HG03097 (cell line): ENCODE measurements around the gene AARS1.
A peak's percentile ranks its signal among the peaks of the same experiment; 100 is the strongest.
"Not testable (repeated sequence)": the region's sequence is repeated elsewhere in the genome, so short reads cannot be mapped to it uniquely, and the experiment has no call there.

Source experiments
- ATAC-seq: cut with Tn5 transposase; IDR thresholded peaks from one replicate; pipeline ENCODE4 v1.9.1; 2021; ENCODE audit not compliant: unreplicated experiment, low FRiP score

The AARS1 gene

DNA sequence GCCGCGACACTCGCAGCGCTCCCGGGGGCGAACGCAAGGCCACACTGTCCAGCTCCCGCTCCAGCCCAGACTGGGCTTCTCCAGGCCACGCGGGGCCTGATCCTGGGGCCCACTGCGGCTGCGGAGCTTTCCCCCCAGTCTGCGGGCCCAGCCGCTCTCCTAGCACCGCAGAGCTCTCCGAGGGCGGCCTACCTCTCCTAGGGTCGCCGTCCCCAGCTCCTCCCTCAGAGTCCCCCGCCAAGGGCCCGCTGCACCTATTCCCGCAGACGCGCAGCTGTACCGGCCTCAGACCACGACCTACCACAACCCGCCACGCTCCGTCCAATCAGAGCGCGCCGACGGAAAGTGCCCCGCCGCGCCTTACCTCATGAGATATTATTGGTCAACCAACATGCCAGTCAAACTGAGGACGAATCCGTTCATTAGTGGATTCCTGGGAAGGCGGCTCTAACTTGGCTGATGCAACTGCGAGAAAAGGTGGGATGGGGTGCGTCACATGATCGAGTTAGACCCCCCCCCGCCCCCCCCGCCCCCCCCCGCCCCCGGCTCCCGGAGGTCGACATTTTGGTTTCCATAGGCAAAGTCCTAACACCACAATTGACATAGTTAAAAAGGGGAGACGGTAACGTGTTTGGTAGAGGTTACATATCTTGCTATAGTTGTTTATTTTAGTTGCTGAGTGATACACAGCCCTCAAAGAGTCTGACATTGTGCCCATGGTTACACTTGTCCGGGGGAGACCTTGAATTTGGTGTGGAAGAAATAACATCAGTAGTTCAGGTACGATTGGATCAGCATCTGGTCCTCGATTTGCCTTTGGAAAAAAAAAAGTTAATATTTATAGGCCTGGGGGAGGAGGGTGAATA lies at the start of gene AARS1:
Gene AARS1 (minus strand): TSS at position 278 of the 866 bp plus-strand sequence. CDS start 6,743 bp downstream, outside the sequence.
- ATAC-seq, result peak; percentile 96

DNA sequence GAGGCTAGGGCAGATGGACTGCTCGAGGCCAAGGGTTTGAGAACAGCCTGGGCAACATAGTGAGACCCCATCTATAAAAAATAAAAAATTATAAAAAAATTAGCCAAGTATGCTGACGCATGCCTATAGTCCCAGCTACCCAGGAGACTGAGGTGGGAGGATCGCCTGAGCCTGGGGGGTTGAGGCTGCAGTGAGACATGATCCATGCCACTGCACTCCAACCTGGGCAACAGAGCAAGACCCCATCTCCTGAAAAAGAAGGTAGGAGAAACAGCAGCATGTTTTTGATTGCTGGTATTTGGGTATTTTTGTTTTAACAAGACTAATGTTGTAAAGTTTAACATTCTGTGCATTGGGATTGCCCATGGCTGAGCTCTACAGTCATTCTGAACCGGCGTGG lies 48.5 kb upstream of the AARS1 start:
- ATAC-seq, result no peak

DNA sequence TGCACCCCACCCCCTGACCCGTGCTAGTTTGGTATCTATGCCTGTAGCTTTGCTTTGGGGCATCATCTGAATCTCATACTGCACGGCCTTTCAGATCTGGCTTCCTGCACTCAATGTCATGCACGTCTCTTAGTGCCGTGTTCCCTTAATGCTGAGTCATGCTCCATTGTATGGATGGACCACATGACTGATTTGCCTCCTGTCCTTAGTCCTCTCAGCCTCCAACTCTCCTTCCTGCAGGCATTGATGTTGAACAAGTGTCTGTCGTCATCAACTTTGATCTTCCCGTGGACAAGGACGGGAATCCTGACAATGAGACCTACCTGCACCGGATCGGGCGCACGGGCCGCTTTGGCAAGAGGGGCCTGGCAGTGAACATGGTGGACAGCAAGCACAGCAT lies 43.4 kb upstream of the AARS1 start:
- not testable (repeated sequence) for ATAC-seq

DNA sequence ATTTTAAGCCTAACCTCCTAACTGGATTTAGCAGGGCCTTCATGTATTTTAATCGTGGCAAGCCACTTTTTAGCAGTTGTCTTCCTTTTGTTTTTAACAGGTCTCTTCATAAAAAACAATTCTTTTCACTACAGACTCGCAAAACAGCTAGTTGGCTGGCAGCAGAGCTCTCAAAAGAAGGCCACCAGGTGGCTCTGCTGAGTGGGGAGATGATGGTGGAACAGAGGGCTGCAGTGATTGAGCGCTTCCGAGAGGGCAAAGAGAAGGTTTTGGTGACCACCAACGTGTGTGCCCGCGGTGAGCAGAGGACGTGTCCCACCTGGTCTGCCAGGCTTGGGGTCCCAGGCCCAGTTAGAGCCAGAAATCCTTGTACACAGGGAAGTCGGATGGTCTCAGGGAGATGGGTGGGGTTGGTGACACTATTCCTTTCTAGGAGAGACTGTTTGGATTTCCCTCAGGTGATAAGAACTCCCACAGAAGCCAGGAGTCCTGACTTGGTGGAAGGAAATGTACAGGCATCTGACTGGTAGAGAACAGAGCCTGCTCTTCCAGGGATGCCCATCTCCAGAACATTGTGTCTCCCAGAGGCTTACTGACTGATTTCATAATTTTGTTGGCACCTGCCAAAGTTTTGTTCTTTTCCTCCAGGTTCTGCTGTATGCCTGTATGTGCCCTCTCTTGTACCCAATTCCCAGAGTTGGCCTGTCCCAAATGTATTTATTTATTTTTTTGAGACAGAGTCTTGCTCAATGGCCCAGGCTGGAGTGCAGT lies 42.5 kb upstream of the AARS1 start:
- no peak for ATAC-seq

DNA sequence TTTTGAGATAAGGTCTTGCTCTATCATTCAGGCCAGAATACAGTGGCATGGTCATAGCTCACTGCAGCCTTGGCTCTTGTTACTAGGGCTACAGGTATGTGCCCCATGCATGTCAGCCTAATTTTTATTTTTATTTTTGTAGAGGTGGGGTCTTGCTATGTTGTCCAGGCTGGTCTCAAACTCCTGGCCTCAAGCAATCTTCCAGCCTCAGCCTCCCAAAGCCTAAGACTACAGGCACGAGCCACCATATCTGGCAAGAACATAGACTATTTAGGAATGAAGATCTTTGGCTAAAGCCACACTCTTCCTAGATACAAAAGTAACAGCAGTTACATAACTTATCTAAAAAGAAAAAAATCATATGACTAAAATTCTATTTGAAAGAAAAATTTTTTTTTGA lies 41.8 kb upstream of the AARS1 start:
- ATAC-seq, result no peak

DNA sequence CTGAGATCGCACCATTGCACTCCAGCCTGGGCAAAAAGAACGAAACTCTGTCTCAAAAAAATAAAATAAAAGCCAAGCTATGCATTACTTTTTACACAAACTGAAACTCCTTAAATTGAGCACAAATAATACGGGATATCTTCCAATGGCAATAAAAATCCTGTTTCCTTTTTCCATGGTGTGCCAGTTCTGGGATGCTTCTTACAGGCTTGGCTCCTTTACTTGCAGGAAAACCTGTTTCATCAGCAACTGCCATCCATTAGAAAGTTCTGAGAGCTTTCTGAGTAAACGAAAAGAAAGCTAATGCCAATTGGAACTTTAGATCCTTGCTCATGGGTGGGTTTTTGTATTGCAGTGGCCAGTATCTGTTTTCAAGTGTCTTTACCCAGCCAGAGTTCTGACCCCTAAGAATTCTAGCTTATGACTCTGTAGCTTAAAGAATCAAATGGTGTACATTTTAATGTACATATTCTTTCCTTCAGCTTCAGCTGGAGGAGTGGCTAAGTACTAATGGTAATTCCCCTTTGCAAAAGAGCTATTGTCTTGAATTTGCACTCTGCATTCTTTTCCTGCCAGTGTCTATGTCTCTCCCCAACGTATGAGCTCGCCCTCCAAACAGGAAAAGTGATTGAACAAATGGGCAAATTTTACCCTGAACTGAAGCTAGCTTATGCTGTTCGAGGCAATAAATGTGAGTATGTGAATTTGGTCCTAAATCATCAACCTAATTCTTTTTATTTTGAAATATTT lies 35.9 kb upstream of the AARS1 start:
- no peak for ATAC-seq

DNA sequence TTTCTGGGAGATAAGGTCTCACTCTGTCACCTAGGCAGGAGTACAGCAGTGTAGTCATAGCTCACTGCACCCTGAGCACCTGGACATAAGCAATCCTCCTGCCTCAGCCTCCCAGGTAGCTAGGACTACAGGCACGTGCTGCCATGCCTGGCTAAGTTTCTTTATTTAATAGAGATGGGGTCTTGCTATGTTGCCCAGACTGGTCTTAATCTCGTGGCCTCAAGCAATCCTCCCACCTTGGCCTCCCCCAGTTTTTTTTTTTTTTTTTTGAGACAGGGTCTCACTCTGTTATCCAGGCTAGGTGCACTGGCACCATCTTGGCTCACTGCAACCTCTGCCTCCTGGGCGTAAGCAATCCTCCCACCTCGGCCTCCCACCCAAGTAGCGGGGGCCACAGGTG lies 30.8 kb upstream of the AARS1 start:
- no peak for ATAC-seq

DNA sequence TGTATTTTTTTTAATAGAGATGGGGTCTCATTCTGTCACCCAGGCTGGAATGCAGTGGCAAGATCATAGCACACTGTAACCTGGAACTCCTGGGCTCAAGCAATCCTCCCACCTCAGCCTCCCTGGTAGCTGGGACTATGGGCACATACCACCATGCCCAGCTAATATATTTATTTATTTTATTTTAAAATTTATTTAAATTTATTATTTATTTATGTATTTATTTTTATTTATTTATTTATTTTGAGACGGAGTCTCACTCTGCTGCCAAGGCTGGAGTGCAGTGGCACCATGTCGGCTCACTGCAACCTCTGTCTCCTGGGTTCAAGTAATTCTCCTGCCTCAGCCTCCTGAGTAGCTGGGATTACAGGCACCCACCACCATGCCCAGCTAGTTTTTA lies 18.4 kb upstream of the AARS1 start:
- ATAC-seq, result not testable (repeated sequence)

DNA sequence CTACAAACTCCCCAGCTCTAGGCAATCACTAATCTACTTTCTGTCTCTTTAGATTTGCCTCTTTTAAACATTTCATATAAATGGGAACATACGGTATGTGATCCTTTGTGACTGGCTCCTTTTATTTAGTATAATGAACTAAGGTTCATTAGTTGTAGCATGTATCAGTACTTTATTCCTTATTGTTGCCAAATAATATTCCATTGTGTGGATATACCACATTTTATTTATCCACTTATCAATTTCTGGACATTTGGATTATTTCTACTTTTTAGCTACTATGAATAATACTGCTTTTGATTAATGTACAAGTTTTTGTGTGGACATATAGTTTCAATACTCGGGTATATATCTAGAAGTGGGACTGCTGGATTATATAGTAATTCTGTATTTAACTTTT lies 17.6 kb upstream of the AARS1 start:
- no peak for ATAC-seq

DNA sequence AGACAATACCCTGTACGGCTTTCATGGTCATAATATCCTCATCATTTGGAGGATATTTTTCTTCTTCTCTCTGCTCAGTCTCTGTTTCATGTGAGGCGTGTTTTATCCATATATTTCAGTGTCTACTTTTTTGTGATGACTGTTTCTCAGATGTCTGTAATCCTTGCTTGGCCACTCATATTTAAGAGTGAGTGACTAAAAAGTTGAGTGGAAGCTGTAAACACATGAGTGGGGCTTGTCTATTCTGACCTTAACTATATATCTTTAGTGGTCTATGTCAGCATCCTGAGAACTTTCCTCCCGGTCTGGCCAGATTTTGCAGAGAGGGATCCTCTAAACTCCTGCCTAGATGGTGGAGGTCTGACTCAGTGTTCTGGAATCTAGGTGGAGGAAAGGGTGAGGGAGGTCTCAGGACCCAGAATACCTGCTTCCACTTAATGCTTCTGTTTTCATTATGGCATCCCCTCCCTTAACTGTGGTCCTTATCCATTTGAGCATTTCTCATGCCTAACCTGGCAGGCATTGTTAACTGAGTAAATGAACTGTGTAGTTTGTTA lies 15.7 kb upstream of the AARS1 start:
- no peak for ATAC-seq

DNA sequence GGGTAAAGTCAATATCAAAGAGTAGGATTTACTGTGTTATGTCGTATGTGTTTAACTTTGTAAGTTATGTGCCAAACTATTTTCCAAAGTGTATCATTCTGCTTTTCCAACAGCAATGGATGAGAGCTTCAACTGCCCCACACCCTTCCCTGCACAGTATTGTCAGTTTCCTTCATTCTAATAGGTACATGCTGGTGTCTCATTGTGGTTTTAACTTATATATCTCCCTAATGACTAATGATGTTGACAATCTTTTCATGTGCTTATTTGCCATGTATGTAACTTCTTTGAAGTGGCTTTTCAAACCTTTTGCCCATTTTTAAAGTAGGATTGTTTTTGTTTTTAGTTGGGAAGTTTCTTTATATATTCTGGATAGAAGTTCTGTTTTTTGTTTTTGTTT lies 13.4 kb upstream of the AARS1 start:
- no peak for ATAC-seq

DNA sequence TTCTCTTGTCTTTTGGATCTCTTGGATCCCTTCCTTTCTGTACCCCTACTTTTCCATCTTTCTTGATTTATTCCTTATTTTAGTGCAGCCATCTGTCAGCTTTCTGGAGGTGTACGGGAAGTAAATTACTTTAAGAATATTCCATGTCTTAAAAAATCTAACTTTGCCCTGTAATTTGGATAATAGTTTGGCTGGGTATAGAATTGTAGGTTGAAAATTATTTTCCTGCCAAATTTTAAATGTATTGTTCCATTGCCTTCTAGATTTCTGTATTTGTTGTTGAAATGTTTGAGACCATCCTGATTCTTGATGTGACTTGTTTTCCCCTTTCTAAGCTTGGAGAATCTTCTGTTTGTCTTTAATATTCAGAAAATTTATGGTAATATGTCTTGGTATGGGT lies 11.8 kb upstream of the AARS1 start:
- no peak for ATAC-seq

DNA sequence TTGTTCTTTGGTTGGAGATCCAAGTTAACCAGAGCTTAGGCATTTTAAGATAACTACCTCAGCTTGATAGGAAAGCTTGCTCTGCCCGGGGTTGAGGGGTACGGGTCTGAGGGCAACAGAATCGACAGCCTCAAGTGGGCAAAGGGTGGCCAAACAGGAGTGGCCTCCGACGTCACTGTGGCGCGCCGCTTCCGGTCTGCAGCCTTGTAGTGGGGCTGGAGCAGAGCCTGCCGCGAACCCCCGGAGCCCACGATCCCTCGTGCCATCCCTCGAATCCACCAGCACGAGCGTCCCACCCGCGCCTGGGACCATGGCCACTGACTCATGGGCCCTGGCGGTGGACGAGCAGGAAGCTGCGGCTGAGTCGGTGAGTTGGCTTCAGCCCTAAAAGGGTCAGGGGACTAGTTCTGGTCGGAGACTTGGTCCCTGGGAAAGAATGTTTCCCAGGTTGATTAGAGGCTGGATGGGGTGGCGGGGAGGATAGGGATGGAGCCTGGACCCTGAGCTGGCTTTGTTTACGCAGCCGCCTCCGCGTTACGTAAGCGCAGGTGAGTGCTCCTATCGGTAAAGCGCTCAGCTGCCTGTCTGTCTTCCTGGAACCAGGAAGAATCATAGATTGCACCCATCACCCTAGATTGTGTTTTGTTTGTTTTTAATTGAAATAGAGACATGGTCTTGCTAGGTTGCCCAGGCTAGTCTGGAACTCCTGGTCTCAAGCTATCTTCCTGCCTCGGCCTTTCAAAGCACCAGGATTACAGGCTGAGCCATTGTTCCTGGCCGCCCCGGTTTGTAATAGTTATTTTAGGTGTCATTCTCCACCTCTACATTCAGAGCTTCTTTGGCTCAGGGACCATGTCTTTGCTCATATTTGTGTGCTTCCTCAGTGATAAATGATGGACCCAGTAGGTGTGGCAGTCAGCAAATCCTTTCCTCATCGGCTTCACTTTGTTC lies 10.0 kb upstream of the AARS1 start, which contains the start of gene DDX19B:
Gene DDX19B (plus strand): TSS at position 199 of the 951 bp plus-strand sequence. CDS start 112 bp downstream, at position 311.
- ATAC-seq, result peak; percentile 68

DNA sequence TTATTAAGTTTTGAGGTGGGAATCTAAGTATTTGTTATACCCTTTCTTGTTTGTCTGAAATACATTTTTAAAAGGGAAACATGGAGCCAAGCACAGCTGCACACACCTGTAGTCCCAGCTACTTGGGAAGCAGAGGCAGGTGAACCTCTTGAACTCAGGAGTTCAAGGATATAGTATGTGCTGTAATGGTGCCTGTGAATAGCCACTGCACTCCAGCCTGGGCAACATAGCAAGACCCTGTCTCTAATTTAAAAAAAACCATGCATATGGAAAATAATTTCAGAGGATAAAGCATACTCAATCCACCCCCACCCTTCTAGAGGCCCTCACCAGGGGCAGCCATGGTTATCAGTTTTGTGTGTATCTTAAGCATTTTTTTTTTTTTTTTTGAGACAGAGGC lies 6.3 kb upstream of the AARS1 start:
- ATAC-seq, result no peak

DNA sequence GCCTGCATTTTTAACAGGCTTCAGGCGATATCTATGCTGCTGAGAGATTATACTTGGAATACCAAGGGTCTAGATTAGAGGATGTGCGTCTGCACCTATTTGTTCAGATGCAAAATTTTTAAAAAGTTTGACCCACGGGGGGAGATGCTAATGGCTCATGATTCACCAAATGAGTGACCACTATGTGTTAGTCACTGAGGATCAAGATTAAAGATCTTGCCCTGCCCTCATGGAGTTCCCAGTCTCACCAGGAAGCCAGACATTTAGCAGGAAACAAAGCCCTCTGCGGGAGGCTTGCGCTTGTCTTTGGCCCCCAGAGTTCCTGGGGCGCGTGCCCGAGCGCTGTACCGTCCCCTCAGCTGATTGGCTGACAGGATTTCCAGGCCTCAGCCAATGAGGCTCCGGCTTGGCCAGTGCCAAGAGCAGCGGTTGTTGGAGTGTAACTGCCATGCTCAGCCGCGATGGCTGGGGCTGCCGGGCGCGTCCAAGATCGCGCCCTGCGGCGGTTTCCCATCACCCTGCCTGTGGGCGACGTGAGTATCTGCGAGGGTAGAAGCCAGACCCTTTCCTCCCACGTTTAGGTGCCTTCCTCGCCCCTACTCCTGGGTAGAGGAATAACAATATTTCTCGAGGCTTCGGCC lies 5.2 kb upstream of the AARS1 start:
- no peak for ATAC-seq

DNA sequence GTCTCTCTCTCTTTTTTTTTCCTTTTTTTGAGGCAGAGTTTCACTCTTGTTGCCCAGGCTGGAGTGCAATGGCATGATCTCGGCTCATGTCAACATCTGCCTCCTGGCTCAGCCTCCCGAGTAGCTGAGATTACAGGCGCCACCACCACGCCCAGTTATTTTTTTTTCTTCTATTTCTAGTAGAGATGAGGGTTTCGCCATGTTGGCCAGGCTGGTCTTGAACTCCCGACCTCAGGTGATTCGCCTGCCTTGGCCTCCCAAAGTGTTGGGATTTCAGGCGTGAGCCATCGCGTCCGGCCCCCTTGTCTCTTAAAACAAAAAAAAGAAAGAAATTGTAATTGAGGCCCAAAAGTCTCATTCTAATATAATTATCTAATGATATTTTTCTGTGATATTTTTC lies 2.8 kb upstream of the AARS1 start:
- ATAC-seq, result not testable (repeated sequence)

DNA sequence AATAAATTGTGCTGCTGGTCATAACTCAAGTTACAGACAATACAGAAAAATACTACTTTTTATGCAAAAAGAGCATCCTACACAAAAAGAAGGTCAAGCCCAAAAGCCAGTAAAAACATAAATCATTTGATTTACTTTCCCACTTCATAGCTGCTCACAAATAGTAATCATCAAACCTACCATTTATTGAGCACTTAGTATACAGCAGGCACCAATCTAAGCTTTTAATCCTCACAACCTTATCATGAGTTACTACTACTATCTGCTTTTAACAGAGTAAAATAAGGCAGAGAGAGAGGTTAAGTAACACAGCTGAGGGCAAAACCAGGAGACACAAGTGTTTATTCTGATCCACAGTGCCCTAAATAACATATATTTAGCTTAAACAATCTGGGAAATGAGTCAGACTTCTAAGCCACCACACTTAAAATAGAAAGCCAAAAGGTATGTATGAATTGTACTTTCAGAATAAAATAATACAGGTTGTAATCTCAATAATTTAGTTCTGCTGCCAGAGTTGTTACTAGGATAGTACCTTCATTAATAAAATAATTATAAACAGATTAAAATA lies 1.7 kb upstream of the AARS1 start:
- no peak for ATAC-seq

DNA sequence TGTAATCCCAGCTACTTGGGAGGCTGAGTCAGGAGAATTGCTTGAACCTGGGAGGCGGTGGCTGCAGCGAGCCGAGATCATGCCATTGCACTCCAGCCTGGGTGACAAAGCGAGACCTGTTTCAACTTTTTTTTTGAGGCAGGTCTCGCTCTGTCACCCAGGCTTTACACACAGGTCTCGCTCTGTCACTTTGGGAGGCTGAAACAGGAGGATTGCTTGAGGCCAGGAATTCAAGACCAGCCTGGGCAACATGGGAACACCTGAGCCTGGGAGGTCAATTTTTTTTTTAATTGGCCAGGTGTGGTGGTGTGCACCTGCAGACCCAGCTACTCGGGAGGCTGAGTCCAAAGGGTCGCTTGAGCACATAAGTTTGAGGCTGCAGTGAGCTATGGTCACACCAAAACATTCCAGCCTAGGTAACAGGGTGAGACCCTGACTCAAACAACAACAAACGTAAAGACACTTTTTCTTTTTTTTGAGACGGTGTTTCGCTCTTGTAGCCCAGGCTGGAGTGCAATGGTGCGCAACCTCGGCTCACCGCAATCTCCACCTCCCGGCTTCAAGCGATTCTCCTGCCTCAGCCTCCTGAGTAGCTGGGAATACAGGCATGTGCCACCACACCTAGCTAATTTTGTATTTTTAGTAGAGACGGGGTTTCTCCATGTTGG lies 1.9 kb downstream of the AARS1 start:
- ATAC-seq, result not testable (repeated sequence)
